OCI-LY3 (cell line): ENCODE data around the gene THAP5.
"Not testable (repeated sequence)": the region's sequence is repeated elsewhere in the genome, so short reads cannot be mapped to it uniquely, and the experiment has no call there.

Experiments used
- H2AFZ ChIP-seq: fragments of 200-600, 300-600 bp; shearing (Covaris generic); 2 replicates; pipeline ENCODE4 v1.6.0; 2014; ENCODE audit warnings: antibody characterized with exemption, low read depth, low read length
- H3K27ac ChIP-seq: fragments of 200-600, 300-600 bp; sonication (generic); 2 replicates; pipeline ENCODE4 v1.5.1; 2014; ENCODE audit warnings: mild to moderate bottlenecking, low read length, moderate library complexity, mixed read lengths
- H3K27me3 ChIP-seq: fragments of 200-600, 300-600 bp; sonication (generic); 2 replicates; pipeline ENCODE4 v1.6.1; 2014; ENCODE audit warnings: low read depth, low read length, mixed read lengths
- H3K36me3 ChIP-seq: fragments of 200-600, 300-600 bp; sonication (generic); replicated peaks from 2 replicates; pipeline ENCODE3; 2014; ENCODE audit warnings: low read depth, low read length, mixed read lengths
- H3K4me1 ChIP-seq: fragments of 300-600, 200-600 bp; sonication (generic); 2 replicates; pipeline ENCODE4 v1.6.1; 2014; ENCODE audit warnings: low read length, mixed read lengths
- H3K4me2 ChIP-seq: fragments of 200-600, 300-600 bp; sonication (generic); 2 replicates; pipeline ENCODE4 v1.6.1; 2014; ENCODE audit warnings: low read length, mixed read lengths
- H3K4me3 ChIP-seq: fragments of 300-600, 200-600 bp; sonication (generic); 2 replicates; pipeline ENCODE4 v1.5.1; 2014; ENCODE audit warnings: antibody characterized with exemption, mild to moderate bottlenecking, low read length, moderate library complexity
- H3K79me2 ChIP-seq: fragments of 300-600, 200-600 bp; shearing (Covaris generic); 2 replicates; pipeline ENCODE4 v1.6.1; 2014; ENCODE audit warnings: mild to moderate bottlenecking, low read length, mixed read lengths
- H3K9ac ChIP-seq: fragments of 300-600, 200-600 bp; shearing (Covaris generic); 2 replicates; pipeline ENCODE4 v1.6.0; 2014; ENCODE audit warnings: mild to moderate bottlenecking, low read length, moderate library complexity
- H3K9me3 ChIP-seq: fragments of 200-600, 300-600 bp; shearing (Covaris generic); 2 replicates; pipeline ENCODE4 v1.6.1; 2014; ENCODE audit warnings: low read length, mixed read lengths; ENCODE audit not compliant: insufficient read depth
- H4K20me1 ChIP-seq: fragments of 200-600, 300-600 bp; sonication (generic); 2 replicates; pipeline ENCODE4 v1.6.1; 2016; ENCODE audit warnings: low read length, mixed read lengths; ENCODE audit not compliant: insufficient read depth
- CTCF ChIP-seq: fragments of 200-600, 300-600 bp; sonication (generic); IDR thresholded peaks from 2 replicates; pipeline ENCODE4 v1.5.1; 2014; ENCODE audit warnings: antibody characterized with exemption, low read length, low read depth
- EZH2phosphoT487 ChIP-seq: fragments of 200-600 bp; shearing (Covaris generic); IDR thresholded peaks from 2 replicates; pipeline ENCODE4 v1.6.1; 2018; ENCODE audit warnings: antibody characterized with exemption, mixed run types, low read depth

The THAP5 gene

GRCh38 chr7:108559253-108559652 is 10.3 kb downstream of the THAP5 start:
- Histone ChIP-seq H3K4me1 (no peaks in the 10 kb centered on the region), H2AFZ (no peak overlapping the region), H3K9ac (no peak overlapping the region), H3K27ac (no peak overlapping the region), H3K4me3 (no peak overlapping the region), H3K79me2 (peaks cover 3% of the 10 kb centered on the region; the same call in 1 of the 2 replicates), H3K36me3 (peaks cover 28% of the 10 kb centered on the region), H3K4me2 (no peak overlapping the region), H3K27me3 (no peaks in the 10 kb centered on the region), H3K9me3 (peaks cover 5% of the 10 kb centered on the region), H4K20me1 (peaks cover 4% of the 10 kb centered on the region; the same call in 1 of the 2 replicates)
- TF ChIP-seq CTCF: no peak
- TF ChIP-seq EZH2phosphoT487: no peak

GRCh38 chr7:108557617-108558016 is 11.9 kb downstream of the THAP5 start:
- H3K4me1 ChIP-seq: peaks cover under 1% of the 10 kb centered on the region
- H3K79me2 ChIP-seq: peaks cover 3% of the 10 kb centered on the region; the same call in 1 of the 2 replicates
- TF ChIP-seq CTCF (no peak), EZH2phosphoT487 (no peak)
- no peak overlapping the region for H2AFZ ChIP-seq
- no peaks in the 10 kb centered on the region for H3K27me3 ChIP-seq
- peaks cover 32% of the 10 kb centered on the region for H3K36me3 ChIP-seq
- no peak overlapping the region for H3K9ac ChIP-seq
- H3K4me3 ChIP-seq: no peak overlapping the region
- no peak overlapping the region for H3K27ac ChIP-seq
- H4K20me1 ChIP-seq: peaks cover 4% of the 10 kb centered on the region; the same call in 1 of the 2 replicates
- peaks cover 5% of the 10 kb centered on the region for H3K9me3 ChIP-seq
- no peak overlapping the region for H3K4me2 ChIP-seq

GRCh38 chr7:108557191-108557590 is 12.3 kb downstream of the THAP5 start:
- H3K9me3 ChIP-seq: peaks cover 5% of the 10 kb centered on the region
- no peaks in the 10 kb centered on the region for H3K27me3 ChIP-seq
- H3K4me2 ChIP-seq: no peak overlapping the region
- TF ChIP-seq CTCF: no peak
- no peak for TF ChIP-seq EZH2phosphoT487
- no peak overlapping the region for H3K27ac ChIP-seq
- peaks cover 5% of the 10 kb centered on the region for H3K4me1 ChIP-seq
- peaks cover 4% of the 10 kb centered on the region; the same call in 1 of the 2 replicates for H4K20me1 ChIP-seq
- no peak overlapping the region for H3K9ac ChIP-seq
- no peak overlapping the region for H2AFZ ChIP-seq
- H3K79me2 ChIP-seq: no peaks in the 10 kb centered on the region; the same call in 1 of the 2 replicates
- no peak overlapping the region for H3K4me3 ChIP-seq
- H3K36me3 ChIP-seq: peaks cover 29% of the 10 kb centered on the region

- not testable (repeated sequence) for H3K79me2 ChIP-seq, H3K27me3 ChIP-seq, H3K9ac ChIP-seq, H3K4me2 ChIP-seq, H3K27ac ChIP-seq, H3K4me3 ChIP-seq, H2AFZ ChIP-seq, H4K20me1 ChIP-seq, H3K9me3 ChIP-seq
- Histone ChIP-seq H3K4me1 (peaks cover 10% of the 10 kb centered on the region), H3K36me3 (peaks cover 27% of the 10 kb centered on the region)
Observed at GRCh38 chr7:108556665-108557064, 12.8 kb downstream of the THAP5 start.

- H3K9me3 ChIP-seq, H3K27ac ChIP-seq, H2AFZ ChIP-seq, H3K27me3 ChIP-seq, H4K20me1 ChIP-seq, H3K4me3 ChIP-seq, H3K4me2 ChIP-seq, H3K79me2 ChIP-seq, H3K9ac ChIP-seq: not testable (repeated sequence)
- Histone ChIP-seq H3K4me1 (peaks cover 16% of the 10 kb centered on the region), H3K36me3 (peaks cover 12% of the 10 kb centered on the region)
Observed at GRCh38 chr7:108548141-108548896, 21.2 kb downstream of the THAP5 start.
